Neural cell (in vitro differentiated cells): ENCODE results near the gene MAP3K7. TPM values are rescaled to one million over a fixed set of nuclear protein-coding genes. Genes with fewer than 3 reads are reported as not detected.

Experiments
- H2AFZ ChIP-seq: fragments of 200-600, 300-800 bp; sonication (generic), shearing (Covaris generic); 2 replicates; pipeline ENCODE4 v1.6.0; 2014; ENCODE audit warnings: low read depth, mild to moderate bottlenecking, antibody characterized with exemption, low read length, moderate library complexity
- H3F3A ChIP-seq: fragments of 200-600 bp; shearing (Covaris generic); 2 replicates; pipeline ENCODE4 v1.6.1; 2016; ENCODE audit warnings: mild to moderate bottlenecking, moderate library complexity, mixed read lengths, antibody characterized with exemption, low read length; ENCODE audit not compliant: insufficient read depth, poor library complexity, severe bottlenecking
- H3K27ac ChIP-seq: fragments of 200-600, 300-800 bp; sonication (generic), shearing (Covaris generic); 2 replicates; pipeline ENCODE4 v1.5.1; 2014; ENCODE audit warnings: mild to moderate bottlenecking, low read length, moderate library complexity
- H3K27me3 ChIP-seq: fragments of 300-800, 200-600 bp; sonication (generic), shearing (Covaris generic); 2 replicates; pipeline ENCODE4 v1.6.0; 2014; ENCODE audit warnings: mild to moderate bottlenecking, low read depth, low read length, moderate library complexity; ENCODE audit not compliant: insufficient read depth
- H3K36me3 ChIP-seq: fragments of 300-800, 200-600 bp; sonication (generic), shearing (Covaris generic); 2 replicates; pipeline ENCODE4 v1.5.1; 2014; ENCODE audit warnings: mild to moderate bottlenecking, antibody characterized with exemption, low read length, moderate library complexity; ENCODE audit not compliant: insufficient read depth
- H3K4me2 ChIP-seq: fragments of 300-800, 200-600 bp; sonication (generic), shearing (Covaris generic); 2 replicates; pipeline ENCODE4 v1.6.0; 2014; ENCODE audit warnings: mild to moderate bottlenecking, low read length
- H3K4me3 ChIP-seq: fragments of 300-800, 200-600 bp; sonication (generic), shearing (Covaris generic); 2 replicates; pipeline ENCODE4 v1.5.1; 2014; ENCODE audit warnings: mild to moderate bottlenecking, low read length, moderate library complexity
- H3K79me2 ChIP-seq: fragments of 200-600 bp; shearing (Covaris generic); replicated peaks from 2 replicates; pipeline ENCODE4 v1.6.0; 2014; ENCODE audit warnings: mild to moderate bottlenecking, low read length, moderate library complexity; ENCODE audit not compliant: insufficient read depth
- H3K9ac ChIP-seq: fragments of 300-800, 200-600 bp; sonication (generic), shearing (Covaris generic); 2 replicates; pipeline ENCODE4 v1.6.1; 2016; ENCODE audit warnings: mild to moderate bottlenecking, low read length, mixed read lengths
- H3K9me2 ChIP-seq: fragments of 200-600 bp; shearing (Covaris generic); 2 replicates; pipeline ENCODE4 v1.6.1; 2016; ENCODE audit warnings: mild to moderate bottlenecking, low read length, mixed read lengths; ENCODE audit not compliant: insufficient read depth
- H3K9me3 ChIP-seq: fragments of 200-600, 300-800 bp; sonication (generic), shearing (Covaris generic); 2 replicates; pipeline ENCODE4 v1.6.1; 2016; ENCODE audit warnings: mild to moderate bottlenecking, mixed run types, low read length, moderate library complexity, mixed read lengths
- H4K20me1 ChIP-seq: fragments of 200-600 bp; shearing (Covaris generic); 2 replicates; pipeline ENCODE4 v1.6.1; 2016; ENCODE audit warnings: mild to moderate bottlenecking, mixed run types; ENCODE audit not compliant: insufficient read depth
- EP300 ChIP-seq: fragments of 450-650 bp; conservative IDR thresholded peaks from 2 replicates; pipeline ENCODE4 v1.6.1; 2014; ENCODE audit warnings: antibody characterized with exemption, mild to moderate bottlenecking, moderate library complexity; ENCODE audit not compliant: poor library complexity, severe bottlenecking
- EZH2 ChIP-seq: fragments of 200-600, 300-800 bp; shearing (Covaris generic), sonication (generic); IDR thresholded peaks from 2 replicates; pipeline ENCODE4 v1.6.1; 2014; ENCODE audit warnings: antibody characterized with exemption, low read length, borderline replicate concordance, mild to moderate bottlenecking; ENCODE audit not compliant: insufficient read depth, poor library complexity, severe bottlenecking
- MXI1 ChIP-seq: fragments of 450-650 bp; conservative IDR thresholded peaks from 2 replicates; pipeline ENCODE4 v1.6.1; 2014; ENCODE audit warnings: antibody characterized with exemption, mild to moderate bottlenecking; ENCODE audit not compliant: poor library complexity, severe bottlenecking
- POLR2AphosphoS5 ChIP-seq: IDR thresholded peaks from 2 replicates; pipeline ENCODE4 v1.6.1; 2012
- RAD21 ChIP-seq: fragments of 450-650 bp; conservative IDR thresholded peaks from 2 replicates; pipeline ENCODE4 v1.6.1; 2014; ENCODE audit warnings: antibody characterized with exemption, mild to moderate bottlenecking, moderate library complexity
- SMC3 ChIP-seq: fragments of 450-650 bp; conservative IDR thresholded peaks from 2 replicates; pipeline ENCODE4 v1.6.1; 2014; ENCODE audit warnings: antibody characterized with exemption, mild to moderate bottlenecking, moderate library complexity; ENCODE audit not compliant: poor library complexity
- TAF1 ChIP-seq: IDR thresholded peaks from 2 replicates; pipeline ENCODE4 v1.6.1; 2012; ENCODE audit warnings: low read depth
- polyA plus RNA-seq: library from polyadenylated mRNA; depleted of rRNA; stranded (reverse); fragments of >200 nt; gene quantifications from 2 replicates; pipeline ENCODE4 v1.2.3, GENCODE V29; 2014
- TF ChIP-seq, protein P1 (sequence below): fragments of 450-650 bp; IDR thresholded peaks from 2 replicates; pipeline ENCODE4 v1.5.1; 2014; ENCODE audit warnings: antibody characterized with exemption, mild to moderate bottlenecking, moderate library complexity; ENCODE audit not compliant: poor library complexity, severe bottlenecking
- TF ChIP-seq, protein P2 (sequence below): IDR thresholded peaks from 2 replicates; pipeline ENCODE4 v1.6.1; 2012; ENCODE audit warnings: borderline replicate concordance

The MAP3K7 gene
- polyA plus RNA-seq, 1 donor from 2014 or later: 71.6 TPM

DNA sequence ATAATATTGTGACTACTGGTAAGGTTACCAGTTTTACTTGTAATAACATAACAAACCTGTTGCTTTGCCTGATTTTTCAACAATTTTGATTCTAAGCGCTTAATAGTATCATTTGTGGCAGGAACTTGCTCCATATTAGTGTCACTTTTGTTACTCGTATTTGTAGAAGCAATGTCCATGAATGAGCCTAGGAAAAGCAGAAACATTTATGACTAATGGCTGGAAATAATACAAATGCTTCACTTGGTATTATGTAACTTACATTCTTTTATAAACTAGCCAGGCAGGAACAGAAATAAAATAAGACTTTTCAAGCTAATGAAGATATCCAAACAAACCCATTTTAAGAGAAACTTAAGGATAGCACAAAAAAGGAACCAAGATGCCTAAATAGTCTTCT lies 38.9 kb downstream of the MAP3K7 start:
- no peaks in the 10 kb centered on the region for H3K79me2 ChIP-seq
- H2AFZ ChIP-seq: no peak overlapping the region
- peaks cover 14% of the 10 kb centered on the region for H3K36me3 ChIP-seq
- H3K9me3 ChIP-seq: no peaks in the 10 kb centered on the region
- no peaks in the 10 kb centered on the region for H3K27me3 ChIP-seq
- no peaks in the 10 kb centered on the region for H4K20me1 ChIP-seq
- H3K4me3 ChIP-seq: no peak overlapping the region
- H3K9ac ChIP-seq: no peak overlapping the region
- H3K27ac ChIP-seq: no peak overlapping the region
- no peaks in the 10 kb centered on the region for H3F3A ChIP-seq
- H3K9me2 ChIP-seq: no peaks in the 10 kb centered on the region
- no peak overlapping the region for H3K4me2 ChIP-seq
- TF ChIP-seq, protein P1, sequence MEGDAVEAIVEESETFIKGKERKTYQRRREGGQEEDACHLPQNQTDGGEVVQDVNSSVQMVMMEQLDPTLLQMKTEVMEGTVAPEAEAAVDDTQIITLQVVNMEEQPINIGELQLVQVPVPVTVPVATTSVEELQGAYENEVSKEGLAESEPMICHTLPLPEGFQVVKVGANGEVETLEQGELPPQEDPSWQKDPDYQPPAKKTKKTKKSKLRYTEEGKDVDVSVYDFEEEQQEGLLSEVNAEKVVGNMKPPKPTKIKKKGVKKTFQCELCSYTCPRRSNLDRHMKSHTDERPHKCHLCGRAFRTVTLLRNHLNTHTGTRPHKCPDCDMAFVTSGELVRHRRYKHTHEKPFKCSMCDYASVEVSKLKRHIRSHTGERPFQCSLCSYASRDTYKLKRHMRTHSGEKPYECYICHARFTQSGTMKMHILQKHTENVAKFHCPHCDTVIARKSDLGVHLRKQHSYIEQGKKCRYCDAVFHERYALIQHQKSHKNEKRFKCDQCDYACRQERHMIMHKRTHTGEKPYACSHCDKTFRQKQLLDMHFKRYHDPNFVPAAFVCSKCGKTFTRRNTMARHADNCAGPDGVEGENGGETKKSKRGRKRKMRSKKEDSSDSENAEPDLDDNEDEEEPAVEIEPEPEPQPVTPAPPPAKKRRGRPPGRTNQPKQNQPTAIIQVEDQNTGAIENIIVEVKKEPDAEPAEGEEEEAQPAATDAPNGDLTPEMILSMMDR: no peak
- TF ChIP-seq EZH2 (no peak), SMC3 (no peak), RAD21 (no peak), POLR2AphosphoS5 (no peak), EP300 (no peak), MXI1 (no peak), TAF1 (no peak)
- TF ChIP-seq, protein P2, sequence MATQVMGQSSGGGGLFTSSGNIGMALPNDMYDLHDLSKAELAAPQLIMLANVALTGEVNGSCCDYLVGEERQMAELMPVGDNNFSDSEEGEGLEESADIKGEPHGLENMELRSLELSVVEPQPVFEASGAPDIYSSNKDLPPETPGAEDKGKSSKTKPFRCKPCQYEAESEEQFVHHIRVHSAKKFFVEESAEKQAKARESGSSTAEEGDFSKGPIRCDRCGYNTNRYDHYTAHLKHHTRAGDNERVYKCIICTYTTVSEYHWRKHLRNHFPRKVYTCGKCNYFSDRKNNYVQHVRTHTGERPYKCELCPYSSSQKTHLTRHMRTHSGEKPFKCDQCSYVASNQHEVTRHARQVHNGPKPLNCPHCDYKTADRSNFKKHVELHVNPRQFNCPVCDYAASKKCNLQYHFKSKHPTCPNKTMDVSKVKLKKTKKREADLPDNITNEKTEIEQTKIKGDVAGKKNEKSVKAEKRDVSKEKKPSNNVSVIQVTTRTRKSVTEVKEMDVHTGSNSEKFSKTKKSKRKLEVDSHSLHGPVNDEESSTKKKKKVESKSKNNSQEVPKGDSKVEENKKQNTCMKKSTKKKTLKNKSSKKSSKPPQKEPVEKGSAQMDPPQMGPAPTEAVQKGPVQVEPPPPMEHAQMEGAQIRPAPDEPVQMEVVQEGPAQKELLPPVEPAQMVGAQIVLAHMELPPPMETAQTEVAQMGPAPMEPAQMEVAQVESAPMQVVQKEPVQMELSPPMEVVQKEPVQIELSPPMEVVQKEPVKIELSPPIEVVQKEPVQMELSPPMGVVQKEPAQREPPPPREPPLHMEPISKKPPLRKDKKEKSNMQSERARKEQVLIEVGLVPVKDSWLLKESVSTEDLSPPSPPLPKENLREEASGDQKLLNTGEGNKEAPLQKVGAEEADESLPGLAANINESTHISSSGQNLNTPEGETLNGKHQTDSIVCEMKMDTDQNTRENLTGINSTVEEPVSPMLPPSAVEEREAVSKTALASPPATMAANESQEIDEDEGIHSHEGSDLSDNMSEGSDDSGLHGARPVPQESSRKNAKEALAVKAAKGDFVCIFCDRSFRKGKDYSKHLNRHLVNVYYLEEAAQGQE: no peak

GRCh38 chr6:90547079-90547478 lies 39.8 kb downstream of the MAP3K7 start:
- Histone ChIP-seq H3K4me2 (no peak overlapping the region), H4K20me1 (no peaks in the 10 kb centered on the region), H3K4me3 (no peak overlapping the region), H3K79me2 (no peaks in the 10 kb centered on the region), H3K9me3 (no peaks in the 10 kb centered on the region), H2AFZ (no peak overlapping the region), H3F3A (no peaks in the 10 kb centered on the region), H3K27ac (no peak overlapping the region), H3K9ac (no peak overlapping the region), H3K36me3 (peaks cover 10% of the 10 kb centered on the region), H3K27me3 (no peaks in the 10 kb centered on the region), H3K9me2 (no peaks in the 10 kb centered on the region)
- TF ChIP-seq EZH2 (no peak), SMC3 (no peak), RAD21 (no peak), EP300 (no peak), POLR2AphosphoS5 (no peak), TAF1 (no peak), MXI1 (no peak)
- TF ChIP-seq, protein P1: no peak
- TF ChIP-seq, protein P2: no peak
